G401.6 (cell line): ENCODE data around the gene NDC1.
"Not testable (repeated sequence)": the region's sequence is repeated elsewhere in the genome, so short reads cannot be mapped to it uniquely, and the experiment has no call there.

Source experiments
- FAIRE-seq: peaks from 2 replicates; lab custom pipeline; 2012; peaks lifted over from hg19 to GRCh38; lab: Jason Lieb, UNC

NDC1 gene, protein sequence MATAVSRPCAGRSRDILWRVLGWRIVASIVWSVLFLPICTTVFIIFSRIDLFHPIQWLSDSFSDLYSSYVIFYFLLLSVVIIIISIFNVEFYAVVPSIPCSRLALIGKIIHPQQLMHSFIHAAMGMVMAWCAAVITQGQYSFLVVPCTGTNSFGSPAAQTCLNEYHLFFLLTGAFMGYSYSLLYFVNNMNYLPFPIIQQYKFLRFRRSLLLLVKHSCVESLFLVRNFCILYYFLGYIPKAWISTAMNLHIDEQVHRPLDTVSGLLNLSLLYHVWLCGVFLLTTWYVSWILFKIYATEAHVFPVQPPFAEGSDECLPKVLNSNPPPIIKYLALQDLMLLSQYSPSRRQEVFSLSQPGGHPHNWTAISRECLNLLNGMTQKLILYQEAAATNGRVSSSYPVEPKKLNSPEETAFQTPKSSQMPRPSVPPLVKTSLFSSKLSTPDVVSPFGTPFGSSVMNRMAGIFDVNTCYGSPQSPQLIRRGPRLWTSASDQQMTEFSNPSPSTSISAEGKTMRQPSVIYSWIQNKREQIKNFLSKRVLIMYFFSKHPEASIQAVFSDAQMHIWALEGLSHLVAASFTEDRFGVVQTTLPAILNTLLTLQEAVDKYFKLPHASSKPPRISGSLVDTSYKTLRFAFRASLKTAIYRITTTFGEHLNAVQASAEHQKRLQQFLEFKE

DNA sequence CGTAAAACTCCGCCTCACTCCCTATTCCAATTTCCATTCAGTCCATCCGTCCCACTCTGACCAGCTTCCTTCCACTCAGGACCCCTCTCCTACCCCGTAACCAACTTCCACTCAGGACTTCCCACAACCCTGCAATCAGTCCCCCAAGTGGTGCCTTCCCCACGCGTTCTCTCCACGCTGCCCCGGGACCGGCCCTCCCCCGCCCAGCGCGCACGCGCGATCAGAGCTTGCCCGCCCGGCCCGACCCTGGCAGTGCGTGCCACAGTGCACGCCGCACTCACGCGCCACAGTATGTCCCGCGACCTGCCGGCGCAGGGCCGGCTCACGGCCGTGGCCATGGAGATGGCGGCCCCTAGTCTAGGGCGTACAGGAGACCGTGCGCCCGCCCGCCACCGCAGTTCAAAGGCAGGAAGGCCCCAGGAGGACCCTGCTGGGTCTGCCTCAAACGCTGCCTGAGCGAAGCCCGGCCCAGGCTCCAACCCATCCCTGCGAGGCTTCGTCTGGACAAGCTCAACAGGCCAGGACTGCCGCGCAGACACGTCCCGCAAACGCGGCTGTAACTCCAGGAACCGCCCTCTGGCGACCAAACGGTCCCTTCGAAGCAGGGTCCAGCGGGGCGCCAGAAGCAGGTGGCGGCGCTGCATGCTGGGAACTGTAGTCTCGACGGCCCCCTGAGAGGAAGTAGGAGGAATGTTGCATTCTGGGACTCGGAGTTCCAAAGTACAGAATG, at the start of gene NDC1:
Gene NDC1, minus strand, starts transcription at position 373 of the 730 bp plus-strand sequence. Its CDS starts 35 bp downstream, at position 338.
- FAIRE-seq = peak; percentile 96

DNA sequence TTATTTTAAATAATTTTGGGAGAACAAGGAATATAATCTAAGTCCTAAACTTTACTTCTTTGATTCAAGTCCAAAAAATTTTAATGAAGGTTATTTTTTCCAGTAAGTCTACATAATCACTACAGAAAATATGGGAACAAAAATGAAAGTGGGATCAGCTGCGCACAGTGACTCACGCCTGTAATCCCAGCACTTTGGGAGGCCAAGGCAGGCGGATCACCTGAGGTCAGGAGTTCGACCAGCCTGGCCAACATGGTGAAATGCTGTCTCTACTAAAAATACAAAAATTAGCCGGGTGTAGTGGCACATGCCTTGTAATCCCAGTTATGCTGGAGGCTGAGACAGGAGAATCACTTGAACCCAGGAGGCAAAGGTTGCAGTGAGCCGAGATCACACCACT, 45.5 kb upstream of the NDC1 start:
- FAIRE-seq = not testable (repeated sequence)

DNA sequence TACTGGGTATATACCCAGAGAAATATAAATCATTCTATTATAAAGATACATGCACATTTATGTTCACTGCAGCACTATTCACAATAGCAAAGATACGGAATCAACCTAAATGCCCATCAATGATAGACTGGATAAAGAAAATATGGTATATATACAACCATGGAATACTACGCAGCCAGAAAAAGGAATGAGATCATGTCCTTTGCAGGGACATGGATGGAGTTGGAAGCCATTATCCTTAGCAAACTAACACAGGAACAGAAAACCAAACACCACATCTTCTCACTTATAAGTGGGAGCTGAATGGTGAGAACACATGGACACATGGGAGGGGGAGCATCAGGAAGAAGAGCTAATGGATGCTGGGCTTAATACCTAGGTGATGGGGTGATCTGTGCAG, 43.8 kb upstream of the NDC1 start:
- FAIRE-seq = not testable (repeated sequence)

DNA sequence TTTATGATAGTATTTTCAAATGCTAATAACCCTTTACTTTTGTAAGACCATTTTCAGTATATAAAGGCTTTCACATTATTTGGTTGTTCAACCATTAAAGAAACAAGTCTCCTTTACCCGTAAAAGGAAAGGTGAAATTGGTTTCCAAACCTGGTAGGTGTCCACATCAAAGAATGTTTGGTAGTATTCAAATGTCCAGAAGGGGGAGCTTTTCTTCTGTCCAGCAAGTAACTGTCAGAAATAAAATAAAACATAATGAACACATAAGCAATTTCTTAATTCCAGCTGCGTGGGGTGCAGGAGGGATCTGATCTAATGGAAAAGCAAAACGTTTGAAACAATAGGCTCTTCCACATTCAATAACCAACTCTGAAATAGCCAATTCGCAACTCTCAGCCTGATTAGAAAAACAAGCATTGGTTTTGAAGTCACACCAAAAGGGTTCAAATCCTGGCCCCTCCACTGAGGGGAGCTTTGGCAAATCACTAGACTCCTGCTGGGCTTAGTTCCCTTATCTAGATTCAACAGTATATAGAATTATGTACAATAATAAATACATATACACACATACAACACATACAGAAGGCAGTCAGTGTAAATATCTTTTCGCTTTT, 40.5 kb upstream of the NDC1 start:
- FAIRE-seq = peak; percentile 91

DNA sequence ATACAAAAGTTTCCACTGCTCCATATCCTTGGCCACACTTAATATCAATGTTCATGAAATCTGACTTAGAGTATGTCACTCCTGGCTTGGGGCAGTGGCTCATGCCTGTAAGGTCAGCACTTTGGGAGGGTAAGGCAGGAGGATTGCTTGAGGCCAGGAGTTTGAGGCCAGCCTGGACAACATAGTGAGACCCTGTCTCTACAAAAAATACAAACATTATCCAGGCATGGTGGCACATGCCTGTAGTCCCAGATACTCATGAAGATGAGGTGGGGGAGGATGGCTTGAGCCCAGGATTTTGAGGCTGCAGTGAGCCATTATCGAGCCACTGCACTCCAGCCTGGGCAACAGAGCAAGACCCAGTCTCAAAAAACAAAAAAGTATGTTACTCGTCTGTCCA, 37.1 kb upstream of the NDC1 start:
- not testable (repeated sequence) for FAIRE-seq

DNA sequence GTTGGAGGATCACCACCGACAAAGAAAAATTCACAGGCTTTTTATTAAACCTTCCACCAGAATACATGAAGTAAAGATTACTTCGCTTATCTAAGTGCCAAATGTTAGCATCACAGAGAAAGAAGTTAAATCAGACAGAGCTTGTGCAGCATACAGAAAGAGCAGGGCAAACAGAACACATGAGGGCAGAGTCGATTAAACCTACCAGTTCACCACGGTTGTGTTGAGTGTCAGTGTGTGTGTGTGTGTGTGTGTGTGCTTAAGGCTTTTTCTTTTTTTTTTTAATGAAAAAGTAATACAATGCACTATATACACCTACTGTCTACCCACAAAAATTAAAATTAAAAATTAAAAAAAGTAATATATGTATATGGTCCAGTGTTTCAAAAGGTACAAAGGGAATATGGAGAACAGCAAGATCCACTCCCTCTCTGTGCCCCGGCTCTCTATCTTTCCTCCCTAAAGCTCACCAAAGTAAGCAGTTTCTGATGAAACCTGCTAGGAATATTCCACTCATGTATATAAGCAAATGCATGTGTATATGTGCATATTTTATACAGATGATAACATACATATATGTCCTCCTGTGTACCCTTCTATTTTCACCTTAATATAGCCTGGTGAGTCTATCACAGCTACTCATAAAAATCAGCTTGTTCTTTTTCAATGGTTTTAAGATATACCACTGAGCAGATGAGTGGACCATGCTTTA, 33.8 kb upstream of the NDC1 start:
- no peak for FAIRE-seq

DNA sequence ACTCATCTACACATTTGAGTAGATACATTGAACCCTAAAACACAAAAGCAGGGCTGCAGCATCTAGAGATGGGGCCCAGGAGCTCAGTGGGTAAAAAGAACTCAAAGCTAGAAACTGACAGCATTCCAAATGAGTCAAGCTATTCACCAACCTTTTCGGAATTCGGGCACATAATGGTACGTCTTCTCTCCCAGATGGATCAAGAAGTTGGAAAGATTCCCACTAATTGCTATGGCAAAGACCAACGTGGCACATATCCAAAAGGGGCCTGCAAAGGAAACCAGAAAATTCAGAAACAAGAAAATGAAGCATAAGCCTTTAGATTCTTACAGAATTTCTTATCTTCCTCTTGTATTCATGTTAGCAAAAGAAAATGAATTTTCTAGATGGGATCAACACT, 33.1 kb upstream of the NDC1 start:
- FAIRE-seq = no peak

DNA sequence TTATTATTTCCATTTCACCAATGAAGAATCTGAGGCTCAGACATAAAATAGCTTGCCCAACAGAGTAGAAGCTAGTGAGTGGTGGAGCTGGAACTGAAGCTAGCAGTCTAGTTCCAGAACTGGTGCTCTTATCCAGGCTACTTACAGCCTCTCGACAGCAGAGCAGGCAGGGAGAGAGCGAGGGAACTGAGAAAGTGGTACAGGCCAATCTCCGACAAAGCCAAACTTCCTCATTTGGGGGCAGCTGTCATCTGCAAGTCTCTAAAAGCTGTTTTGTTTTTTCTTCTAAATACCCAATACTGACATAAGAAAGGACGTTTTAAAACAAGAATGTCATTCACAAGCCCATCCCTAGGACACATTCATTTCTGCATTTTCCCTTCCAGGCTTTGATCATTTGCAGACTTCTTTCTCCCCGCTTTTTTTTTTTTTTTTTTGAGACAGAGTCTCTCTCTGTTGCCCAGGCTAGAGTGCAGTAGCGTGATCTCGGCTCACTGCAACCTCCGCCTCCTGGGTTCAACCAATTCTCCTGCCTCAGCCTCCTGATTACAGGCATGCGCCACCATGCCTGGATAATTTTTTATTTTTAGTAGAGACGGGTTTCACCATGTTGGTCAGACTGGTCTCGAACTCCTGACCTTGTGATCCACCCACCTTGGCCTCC, 31.5 kb upstream of the NDC1 start:
- no peak for FAIRE-seq

DNA sequence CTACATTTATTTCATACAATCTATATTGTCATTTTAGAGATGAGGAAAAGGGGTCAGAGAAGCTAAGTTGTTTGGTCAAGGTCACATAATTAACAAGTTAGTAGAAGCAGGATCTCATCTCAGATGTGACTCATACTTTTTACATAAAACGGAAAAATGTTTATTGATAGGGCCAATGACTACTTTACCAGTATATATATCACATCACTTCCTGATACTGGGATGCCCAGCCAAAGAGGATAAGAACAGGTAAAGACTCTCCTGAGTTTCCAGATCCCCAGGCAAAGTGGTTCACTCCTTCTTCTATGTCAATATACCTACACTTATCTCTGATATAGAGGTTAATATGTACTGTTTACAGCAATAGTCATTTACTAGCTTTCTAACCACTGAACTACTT, 30.5 kb upstream of the NDC1 start:
- FAIRE-seq = no peak

DNA sequence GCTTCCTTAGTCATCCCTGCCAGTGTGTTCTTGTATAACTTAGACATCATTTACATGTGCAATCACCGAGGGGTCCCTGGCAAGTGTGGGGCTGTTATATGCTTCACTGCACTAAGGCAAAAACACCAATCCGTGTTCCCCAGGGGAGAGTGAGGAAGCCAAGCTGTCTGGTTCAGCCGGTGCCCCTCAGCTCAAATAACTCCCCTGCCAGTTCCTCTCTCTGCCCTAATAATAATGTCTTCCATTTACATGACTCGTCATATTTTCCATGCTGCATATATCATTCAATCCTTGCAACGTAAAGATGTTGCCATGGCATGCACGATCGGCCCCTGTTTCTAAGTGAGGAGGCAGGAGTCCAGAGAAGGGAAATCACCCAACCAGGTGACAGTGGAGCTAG, 24.4 kb upstream of the NDC1 start:
- no peak for FAIRE-seq

DNA sequence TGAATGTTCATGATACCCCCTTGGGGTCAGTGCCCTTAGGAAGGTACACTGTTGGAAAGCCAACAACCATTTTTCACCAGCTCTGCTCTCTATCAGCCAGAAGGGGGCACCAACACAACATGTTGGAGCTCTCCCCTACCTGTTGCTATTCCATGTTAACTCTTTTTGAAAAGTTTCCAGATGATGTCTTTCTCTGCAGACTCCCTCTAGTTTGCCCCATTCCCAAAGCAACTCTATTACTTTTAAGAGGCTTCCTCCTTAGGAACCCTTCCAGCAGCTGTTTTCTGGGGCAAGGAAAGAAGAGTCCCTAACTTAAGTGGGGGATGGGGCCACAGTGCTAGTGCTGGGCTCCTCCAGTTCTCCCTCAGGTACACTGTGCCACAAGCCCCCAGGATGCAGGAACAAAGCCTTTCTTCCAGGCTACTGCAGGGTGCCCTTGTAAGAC, 22.9 kb upstream of the NDC1 start:
- peak; percentile 87 for FAIRE-seq

DNA sequence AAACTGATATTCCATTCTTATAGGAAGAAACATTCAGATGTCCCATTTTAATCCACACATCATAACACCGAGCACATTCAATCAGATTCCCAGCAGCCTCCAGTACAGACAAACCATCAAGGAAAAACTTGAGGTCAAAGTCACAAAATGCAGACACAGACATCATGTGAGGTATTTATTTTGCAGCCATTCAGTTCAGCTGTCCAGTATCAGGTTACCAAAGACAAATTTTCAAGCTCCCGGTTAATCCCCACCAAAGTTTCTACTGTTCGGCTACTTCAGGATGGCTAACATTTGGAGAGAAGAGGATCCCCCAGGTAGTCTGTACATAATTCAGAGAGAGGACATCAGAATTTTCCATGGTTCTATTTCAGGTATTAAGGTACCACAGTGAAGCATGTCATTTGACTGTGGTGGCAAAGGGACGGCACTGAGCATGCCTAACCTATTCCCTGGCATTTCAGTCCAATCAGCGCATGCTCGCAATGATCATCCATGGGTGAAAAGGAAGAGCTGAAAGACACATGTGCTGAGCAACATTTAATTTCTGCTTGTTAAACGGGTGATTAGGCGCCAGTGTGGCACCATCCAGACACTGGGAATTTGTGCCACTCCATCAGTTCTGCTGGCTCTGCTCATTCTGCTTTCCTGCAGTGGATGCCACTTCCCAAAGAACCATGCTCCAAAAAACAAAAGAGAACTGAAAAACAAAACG, 13.6 kb upstream of the NDC1 start:
- FAIRE-seq = no peak

DNA sequence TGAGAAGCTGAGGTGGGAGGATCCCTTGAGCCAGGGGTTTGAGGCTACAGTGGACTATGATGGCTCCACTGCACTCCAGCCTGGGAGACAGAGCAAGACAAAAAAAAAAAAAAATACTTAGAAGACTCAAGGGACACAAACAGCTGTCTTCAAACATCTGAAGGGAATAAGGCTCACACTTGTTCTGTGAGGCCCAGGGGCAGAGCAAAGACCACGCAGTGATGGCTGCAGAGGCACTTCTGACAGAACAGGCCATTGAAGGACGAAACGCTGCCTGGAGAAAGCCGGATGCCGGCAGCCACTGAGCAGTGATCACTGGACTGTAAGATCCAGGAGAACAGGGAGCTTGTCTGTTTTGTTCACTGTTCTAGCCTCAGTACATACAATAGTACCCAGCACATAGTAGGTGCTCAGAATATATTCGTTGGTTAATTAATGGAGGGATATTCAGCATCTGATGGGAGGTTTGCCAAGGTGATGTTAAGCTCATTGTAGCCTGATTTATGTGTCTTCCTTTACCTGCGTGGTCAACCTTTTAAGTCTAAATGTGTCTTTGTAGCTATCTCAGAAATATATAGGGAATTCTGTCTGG, 12.1 kb upstream of the NDC1 start:
- no peak for FAIRE-seq

DNA sequence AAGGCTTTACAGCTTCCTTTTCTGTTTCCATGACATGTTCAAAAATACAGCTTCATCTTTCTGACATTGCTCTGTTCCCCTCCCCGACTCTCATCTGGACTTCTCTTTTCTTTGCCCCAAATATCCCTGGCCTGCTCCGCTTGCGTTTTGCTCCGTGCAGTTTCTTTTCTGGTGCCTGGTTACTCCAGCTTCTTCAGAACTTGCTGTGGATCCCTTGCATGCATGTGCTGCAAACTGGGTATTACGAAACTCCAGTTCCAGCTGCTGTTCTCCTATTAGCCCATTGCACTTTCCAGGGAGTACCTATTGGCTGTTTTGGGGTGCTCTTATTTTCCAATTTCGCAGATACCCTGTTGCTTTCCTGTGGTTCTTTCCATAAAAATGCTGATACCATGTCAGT, 9.9 kb upstream of the NDC1 start:
- FAIRE-seq = no peak

DNA sequence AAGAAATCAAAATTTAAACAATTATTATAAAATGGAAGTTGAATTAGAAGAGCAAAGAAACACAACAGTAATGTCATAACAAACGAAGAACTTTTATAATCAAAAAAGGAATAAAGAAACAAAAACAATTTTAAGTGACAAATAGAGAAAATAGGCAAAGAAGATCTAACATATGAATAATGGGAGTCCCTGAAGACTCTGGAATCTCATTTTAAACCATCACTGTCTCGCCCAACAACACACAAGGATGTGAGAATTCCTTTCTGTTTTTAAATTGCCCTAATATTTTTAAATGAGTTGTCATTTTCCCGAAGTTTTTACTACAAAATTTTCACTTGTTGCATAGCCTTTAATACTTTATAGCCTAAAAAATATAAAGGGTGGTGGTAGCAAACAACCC, 4.3 kb upstream of the NDC1 start:
- FAIRE-seq = peak; percentile 31

DNA sequence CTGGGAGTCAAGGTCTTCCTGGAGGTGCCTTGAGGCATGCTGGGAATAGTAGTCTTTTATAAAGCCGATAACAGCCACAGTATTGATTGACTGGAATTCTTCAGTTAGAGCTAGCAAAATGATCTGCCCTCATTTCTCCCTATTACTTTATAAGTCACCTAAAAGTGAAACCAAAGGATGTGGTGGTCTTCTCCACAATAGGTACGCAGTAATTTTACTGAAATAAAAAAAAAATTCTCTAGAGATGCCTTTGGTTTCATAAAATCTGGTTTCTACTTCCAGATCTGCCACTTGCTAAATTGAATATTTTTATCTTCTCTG, 518 bp upstream of the NDC1 start:
- FAIRE-seq = no peak

DNA sequence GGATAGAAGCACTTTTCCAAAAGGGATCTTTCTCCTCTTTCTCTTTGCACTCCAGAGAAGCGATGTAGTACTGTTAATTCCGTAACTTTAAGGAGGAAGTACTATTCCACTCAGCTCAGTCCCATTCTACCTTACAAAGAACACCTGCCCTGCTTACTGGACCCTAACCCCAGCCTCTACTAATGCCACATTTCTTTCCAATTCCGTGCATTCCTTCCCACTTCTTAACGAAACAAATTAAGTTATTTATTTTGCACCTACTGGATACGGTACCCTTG, 511 bp downstream of the NDC1 start:
- FAIRE-seq = no peak

DNA sequence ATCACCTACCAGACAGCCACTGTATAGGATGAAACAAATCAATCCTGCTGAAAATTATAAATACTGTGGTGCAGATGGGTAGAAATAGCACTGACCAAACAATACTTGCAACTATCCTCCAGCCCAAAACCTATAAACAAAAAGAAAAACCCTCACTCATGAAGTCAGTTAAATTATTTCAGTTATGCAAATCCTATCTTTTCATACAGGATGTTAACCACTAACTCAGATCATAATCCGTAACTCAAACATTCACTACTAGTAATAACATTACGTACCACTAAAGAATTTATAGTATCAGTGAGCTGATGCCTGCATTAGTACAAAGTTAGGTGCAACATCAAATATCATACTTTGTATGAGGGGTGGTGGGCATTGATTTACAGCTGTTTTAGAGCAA, 2.6 kb downstream of the NDC1 start:
- no peak for FAIRE-seq

DNA sequence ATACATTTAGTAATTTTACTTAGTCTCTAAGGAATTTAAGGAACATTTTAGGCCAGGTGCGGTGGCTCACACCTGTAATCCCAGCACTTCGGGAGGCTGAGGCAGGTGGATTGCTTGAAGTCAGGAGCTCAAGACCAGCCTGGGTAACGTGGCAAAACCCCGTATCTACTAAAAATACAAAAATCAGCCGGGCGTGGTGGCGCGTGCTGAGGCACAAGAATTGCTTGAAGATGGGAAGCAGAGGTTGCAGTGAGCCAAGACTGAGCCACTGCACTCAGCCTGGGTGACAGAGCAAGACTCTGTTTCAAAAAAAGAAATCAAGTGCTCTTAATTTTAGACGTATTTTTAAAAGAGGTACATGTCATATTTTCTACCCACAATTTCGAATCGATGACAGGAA, 3.3 kb downstream of the NDC1 start:
- no peak for FAIRE-seq

DNA sequence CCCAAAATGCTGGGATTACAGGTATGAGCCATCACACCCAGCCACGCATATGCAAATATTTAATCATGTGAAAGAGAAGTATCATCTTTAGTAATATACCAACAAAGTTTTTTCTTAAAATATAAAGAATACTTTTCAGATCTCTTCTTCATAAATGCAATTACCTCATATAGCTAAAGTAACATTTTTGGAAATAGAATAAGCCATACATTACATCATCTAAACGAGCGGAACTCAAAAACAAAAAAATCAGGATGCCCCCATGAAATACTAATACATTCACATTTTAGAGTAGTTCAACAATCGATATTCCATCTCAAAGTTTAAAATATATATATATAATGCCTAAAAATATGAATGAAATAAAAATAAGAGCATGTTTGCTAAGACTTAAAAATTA, 4.7 kb downstream of the NDC1 start:
- no peak for FAIRE-seq

DNA sequence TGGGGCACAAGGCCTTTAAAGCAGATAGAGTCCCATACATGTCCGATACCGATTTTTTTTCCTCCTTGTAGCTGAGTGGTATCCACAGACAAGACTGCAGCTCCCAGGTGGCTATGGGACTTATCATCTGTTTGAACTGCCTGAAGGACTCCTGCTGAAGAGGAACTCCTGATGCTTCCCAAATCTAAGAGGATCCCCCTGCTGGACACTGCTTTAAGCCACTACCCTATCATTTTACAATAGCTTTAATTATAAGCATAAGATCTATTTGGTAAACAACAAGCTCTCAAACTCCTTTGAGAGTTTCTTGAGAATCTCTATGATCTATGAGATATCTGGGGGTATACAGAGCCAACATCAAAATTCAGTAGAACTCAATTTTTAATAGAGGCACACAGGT, 11.7 kb downstream of the NDC1 start:
- FAIRE-seq = no peak
